Natural killer cell (primary cell): Measurements from ENCODE around the gene CDK5RAP3. TPM values are rescaled to one million over a fixed set of nuclear protein-coding genes. Genes with fewer than 3 reads are reported as not detected.

Experiments
- ATAC-seq, 3 donors: fragments of 150-1000 bp in 2 of 3; fragments of 200-7000 bp in 1 of 3; cut with Tn5 transposase; 1 replicate in 1 of 3; 2 replicates in 2 of 3; pipeline ENCODE4 v1.10.0; 2021; ENCODE audit warnings: mild to moderate bottlenecking in 2 of 3, moderate library complexity in 2 of 3
- DNase-seq, 2 donors: peaks; one replicate each; pipeline versions ENCODE4 v3.0.0 to v3.0.0-alpha.2; 2013 to 2021; ENCODE audit warnings: mixed read lengths in 1 of 2
- H3K27ac ChIP-seq: one replicate; pipeline ENCODE4 v1.5.1; 2013; ENCODE audit warnings: mild to moderate bottlenecking, low read length
- H3K27me3 ChIP-seq: one replicate; pipeline ENCODE4 v1.6.1; 2013; ENCODE audit warnings: low read length; ENCODE audit not compliant: control insufficient read depth, insufficient read depth
- H3K36me3 ChIP-seq: one replicate; pipeline ENCODE4 v1.6.1; 2013; ENCODE audit warnings: low read length; ENCODE audit not compliant: control insufficient read depth, insufficient read depth
- H3K4me1 ChIP-seq: one replicate; pipeline ENCODE4 v1.6.1; 2013; ENCODE audit warnings: low read length; ENCODE audit not compliant: control insufficient read depth, insufficient read depth
- H3K4me3 ChIP-seq: one replicate; pipeline ENCODE4 v1.5.1; 2013; ENCODE audit warnings: low read length
- H3K9me3 ChIP-seq: one replicate; pipeline ENCODE4 v1.6.1; 2013; ENCODE audit warnings: low read length; ENCODE audit not compliant: control insufficient read depth, insufficient read depth
- H3K27ac Mint-ChIP-seq, 2 donors: one replicate each; pipeline ENCODE4 v1.8.0; 2022; ENCODE audit warnings: mild to moderate bottlenecking in 2 of 2, mixed read lengths in 2 of 2, moderate library complexity in 1 of 2
- H3K27me3 Mint-ChIP-seq, 2 donors: one replicate each; pipeline ENCODE4 v1.8.0; 2022; ENCODE audit warnings: low read depth in 2 of 2, mixed read lengths in 2 of 2
- H3K36me3 Mint-ChIP-seq: one replicate; pipeline ENCODE4 v1.8.0; 2022; ENCODE audit warnings: mixed read lengths
- H3K4me1 Mint-ChIP-seq, 2 donors: one replicate each; pipeline ENCODE4 v1.8.0; 2022; ENCODE audit warnings: mixed read lengths in 2 of 2
- H3K4me3 Mint-ChIP-seq: one replicate; pipeline ENCODE4 v1.8.0; 2022; ENCODE audit warnings: mild to moderate bottlenecking, moderate library complexity, mixed read lengths
- H3K9me3 Mint-ChIP-seq, 2 donors: one replicate each; pipeline ENCODE4 v1.8.0; 2022; ENCODE audit warnings: mixed read lengths in 2 of 2
- WGBS: methylation state at CpG from one replicate; pipeline ENCODE4 v1.1.7; 2013; ENCODE audit warnings: missing lambda C conversion rate; ENCODE audit not compliant: insufficient coverage; 5-methylcytosine and 5-hydroxymethylcytosine counted together
- intact Hi-C: fragments of 100-400 bp; cut with micrococcal nuclease; formaldehyde crosslinking; loops from one replicate; pipeline ENCODE4 v1.14.2; 2022
- total RNA-seq, 4 donors: library from RNA; stranded (reverse); fragments of 120-200 nt in 1 of 4; gene quantifications; one replicate each; pipeline versions ENCODE4 v1.2.3 to v1.2.4, GENCODE V29; 2013 to 2022
- TF ChIP-seq, protein P1 (sequence below): fragments of 200-600 bp; IDR thresholded peaks from one replicate; pipeline ENCODE4 v1.8.0; 2022; ENCODE audit warnings: antibody characterized with exemption

The CDK5RAP3 gene
- total RNA-seq, 3 donors from 2014 or later (not counting 1 experiment from before 2014, with no cell fraction given), result 289 to 300 (median 292) TPM

DNA sequence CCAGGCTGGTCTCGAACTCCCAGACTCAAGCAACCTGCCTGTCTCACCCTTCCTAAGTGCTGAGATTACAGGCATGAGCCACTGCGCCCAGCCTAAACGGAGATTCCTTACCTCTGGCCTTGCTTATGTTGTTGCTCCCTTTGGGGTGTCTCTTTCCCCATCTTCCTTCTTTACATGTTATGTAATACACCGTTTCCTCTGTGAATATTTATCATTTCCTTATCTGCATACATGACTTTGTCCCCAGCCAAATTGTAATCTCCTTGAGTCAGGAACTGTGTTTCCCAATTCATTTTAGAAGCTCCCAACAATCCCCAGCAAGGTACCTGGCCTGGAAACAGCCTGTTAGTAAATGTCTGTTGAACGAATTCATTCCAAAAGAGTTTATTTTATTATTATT, 51.0 kb downstream of the CDK5RAP3 start:
- no peaks in the 10 kb centered on the region for H3K9me3 ChIP-seq
- ATAC-seq (no peak), DNase-seq (no peak)
- no peak overlapping the region for H3K27ac ChIP-seq
- no peak overlapping the region for H3K27ac Mint-ChIP-seq
- no peaks in the 10 kb centered on the region for H3K36me3 Mint-ChIP-seq
- peaks cover 23 to 37% of the 10 kb centered on the region in 2 donors for H3K27me3 Mint-ChIP-seq
- no peaks in the 10 kb centered on the region for H3K9me3 Mint-ChIP-seq
- TF ChIP-seq, protein P1, sequence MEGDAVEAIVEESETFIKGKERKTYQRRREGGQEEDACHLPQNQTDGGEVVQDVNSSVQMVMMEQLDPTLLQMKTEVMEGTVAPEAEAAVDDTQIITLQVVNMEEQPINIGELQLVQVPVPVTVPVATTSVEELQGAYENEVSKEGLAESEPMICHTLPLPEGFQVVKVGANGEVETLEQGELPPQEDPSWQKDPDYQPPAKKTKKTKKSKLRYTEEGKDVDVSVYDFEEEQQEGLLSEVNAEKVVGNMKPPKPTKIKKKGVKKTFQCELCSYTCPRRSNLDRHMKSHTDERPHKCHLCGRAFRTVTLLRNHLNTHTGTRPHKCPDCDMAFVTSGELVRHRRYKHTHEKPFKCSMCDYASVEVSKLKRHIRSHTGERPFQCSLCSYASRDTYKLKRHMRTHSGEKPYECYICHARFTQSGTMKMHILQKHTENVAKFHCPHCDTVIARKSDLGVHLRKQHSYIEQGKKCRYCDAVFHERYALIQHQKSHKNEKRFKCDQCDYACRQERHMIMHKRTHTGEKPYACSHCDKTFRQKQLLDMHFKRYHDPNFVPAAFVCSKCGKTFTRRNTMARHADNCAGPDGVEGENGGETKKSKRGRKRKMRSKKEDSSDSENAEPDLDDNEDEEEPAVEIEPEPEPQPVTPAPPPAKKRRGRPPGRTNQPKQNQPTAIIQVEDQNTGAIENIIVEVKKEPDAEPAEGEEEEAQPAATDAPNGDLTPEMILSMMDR, result no peak
- intact Hi-C loops, result no loop called here
- no peaks in the 10 kb centered on the region for H3K36me3 ChIP-seq
- peaks cover 17% of the 10 kb centered on the region for H3K27me3 ChIP-seq
- no peak overlapping the region for H3K4me3 Mint-ChIP-seq
- 62% methylated on average over 4 of the region's 5 CpGs for WGBS
- no peak overlapping the region for H3K4me3 ChIP-seq
- H3K4me1 Mint-ChIP-seq, result peaks cover 28 to 34% of the 10 kb centered on the region in 2 donors
- peaks cover 36% of the 10 kb centered on the region for H3K4me1 ChIP-seq

DNA sequence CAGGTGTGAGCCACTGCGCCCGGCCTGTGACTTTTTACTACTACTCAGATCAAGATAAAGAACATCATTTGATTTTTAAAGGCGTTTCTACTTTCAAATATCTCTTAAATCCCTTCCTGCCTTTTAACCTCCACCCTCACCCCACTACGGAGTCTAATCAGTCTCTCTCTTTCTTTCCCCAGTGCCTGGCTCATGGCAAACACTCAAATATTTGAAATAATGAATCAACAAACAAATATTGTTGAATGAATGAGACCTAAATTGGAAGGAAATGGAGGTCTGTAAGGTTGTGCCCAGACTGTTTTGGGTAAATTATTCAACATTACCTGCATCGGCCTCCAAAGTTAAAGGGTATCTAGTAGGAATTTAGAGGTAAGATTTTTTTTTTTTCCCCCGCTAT, 52.0 kb downstream of the CDK5RAP3 start:
- 70% methylated on average over 5 of the region's 6 CpGs for WGBS
- peaks cover 34% of the 10 kb centered on the region in 2 donors for H3K4me1 Mint-ChIP-seq
- no peaks in the 10 kb centered on the region for H3K9me3 Mint-ChIP-seq
- ATAC-seq, result no peak
- peaks cover 25 to 42% of the 10 kb centered on the region in 2 donors for H3K27me3 Mint-ChIP-seq
- H3K4me1 ChIP-seq, result peaks cover 36% of the 10 kb centered on the region
- H3K27ac ChIP-seq, result no peak overlapping the region
- no peak overlapping the region for H3K27ac Mint-ChIP-seq
- H3K9me3 ChIP-seq, result no peaks in the 10 kb centered on the region
- DNase-seq, result no peak
- peaks cover 17% of the 10 kb centered on the region for H3K27me3 ChIP-seq
- intact Hi-C loops, result no loop called here
- no peaks in the 10 kb centered on the region for H3K36me3 Mint-ChIP-seq
- H3K36me3 ChIP-seq, result no peaks in the 10 kb centered on the region
- no peak overlapping the region for H3K4me3 ChIP-seq
- TF ChIP-seq, protein P1, result no peak
- H3K4me3 Mint-ChIP-seq, result peak overlapping the region; percentile 32

DNA sequence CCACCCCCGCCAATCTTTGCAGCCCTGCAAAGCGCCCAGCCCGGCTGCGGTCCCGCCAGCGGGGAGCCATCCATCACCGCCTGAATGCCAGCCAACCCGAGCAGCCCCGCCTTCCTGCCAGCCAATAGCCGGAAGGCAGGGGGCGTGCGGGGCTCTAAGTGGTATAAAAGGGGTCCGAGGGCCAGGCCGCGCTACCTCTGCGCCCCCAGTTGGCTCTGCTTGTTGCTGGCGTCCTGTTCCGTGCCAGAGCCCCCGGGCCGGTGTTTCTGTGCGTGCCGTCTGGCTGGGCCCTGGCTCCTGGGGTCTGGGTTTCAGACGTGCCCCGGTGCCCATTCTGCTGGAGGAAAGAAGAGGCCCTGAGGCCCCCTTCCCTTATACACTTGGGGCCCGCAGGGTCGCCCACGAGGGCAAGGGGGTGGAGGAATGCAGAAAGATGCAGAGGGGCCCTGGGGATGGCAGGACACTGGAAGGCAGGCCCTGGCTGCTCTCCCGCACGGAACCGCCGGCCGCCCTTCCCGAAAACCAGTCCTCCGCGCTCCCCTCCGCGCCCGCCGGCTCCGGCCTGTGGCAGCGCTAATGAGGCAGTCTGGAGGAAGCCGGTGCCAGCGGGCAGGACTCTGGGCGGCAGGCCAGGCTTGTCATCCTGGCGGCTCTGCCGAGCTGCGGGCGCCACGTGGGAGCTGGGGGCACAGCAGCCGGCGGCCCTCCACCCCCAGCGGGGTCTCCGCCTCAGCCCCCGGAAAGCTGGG, 52.7 kb downstream of the CDK5RAP3 start:
- Mint-ChIP-seq H3K4me1 (peaks cover 34% of the 10 kb centered on the region in 2 donors), H3K4me3 (peak overlapping the region; percentile 74), H3K27ac (peak overlapping the region in 1 of 2 donors; percentile 86), H3K9me3 (no peaks in the 10 kb centered on the region), H3K36me3 (no peaks in the 10 kb centered on the region), H3K27me3 (peaks cover 30 to 42% of the 10 kb centered on the region in 2 donors)
- TF ChIP-seq, protein P1, result no peak
- WGBS, result under 1% methylated on average over 53 of the region's 54 CpGs
- no peaks in the 10 kb centered on the region for H3K36me3 ChIP-seq
- peak; percentile 34 to 62 for DNase-seq
- H3K9me3 ChIP-seq, result no peaks in the 10 kb centered on the region
- peak overlapping the region; percentile 5 for H3K27ac ChIP-seq
- intact Hi-C loops, result no loop called here
- peak in 1 of 3 donors; percentile 6 for ATAC-seq
- peaks cover 17% of the 10 kb centered on the region for H3K27me3 ChIP-seq
- peak overlapping the region; percentile 29 for H3K4me3 ChIP-seq
- H3K4me1 ChIP-seq, result peaks cover 36% of the 10 kb centered on the region
